RWPE1 (cell line): ENCODE data around the gene LPAR2.
"Not testable (repeated sequence)": the region's sequence is repeated elsewhere in the genome, so short reads cannot be mapped to it uniquely, and the experiment has no call there.

Source experiments
- CTCF ChIA-PET: fragments of 350-600 bp; sonication (Branson Sonifier 250); formaldehyde crosslinking; extraction: SDS; loops from one replicate; lab custom pipeline; 2021; lab: Yijun Ruan, JAX
- POLR2A ChIA-PET: fragments of 400-600 bp; formaldehyde crosslinking; extraction: SDS; loops from one replicate; lab custom pipeline; 2020; ENCODE audit warnings: antibody characterized with exemption; ENCODE audit not compliant: low non-redundant PET; lab: Yijun Ruan, JAX
- DNase-seq: peaks from one replicate; pipeline ENCODE4 v3.0.0; 2012; ENCODE audit warnings: low spot score
- H3K27ac ChIP-seq: fragments of 450-650 bp; 2 replicates; pipeline ENCODE4 v1.5.1; 2017
- TF ChIP-seq, protein P1 (sequence below): fragments of 450-650 bp; conservative IDR thresholded peaks from 2 replicates; pipeline ENCODE4 v1.5.1; 2017; ENCODE audit warnings: low read depth, mild to moderate bottlenecking

Gene LPAR2

DNA sequence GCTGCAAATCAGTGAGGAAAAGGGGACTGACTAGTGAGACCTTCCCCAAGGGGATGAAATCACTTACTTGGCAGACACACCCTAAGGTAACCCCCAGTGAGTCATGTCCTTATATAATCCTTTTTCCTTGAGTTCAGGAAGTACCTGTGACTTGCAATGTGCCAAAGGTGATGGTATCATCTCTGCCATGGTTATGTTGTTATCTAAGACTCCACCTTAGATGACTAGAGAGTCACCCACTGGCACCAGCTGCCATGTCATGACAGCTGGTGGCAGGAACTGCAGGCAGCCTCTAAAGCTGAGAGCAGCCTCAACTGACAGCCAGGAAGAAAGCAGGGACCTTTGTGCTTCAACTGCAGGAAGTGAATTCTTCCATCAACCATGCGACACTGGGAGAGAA, 22.0 kb downstream of the LPAR2 start:
- H3K27ac ChIP-seq: peak overlapping the region; percentile 67
- DNase-seq: peak; percentile 87
- ChIA-PET POLR2A (no interaction called here), CTCF (no interaction called here)
- TF ChIP-seq, protein P1, sequence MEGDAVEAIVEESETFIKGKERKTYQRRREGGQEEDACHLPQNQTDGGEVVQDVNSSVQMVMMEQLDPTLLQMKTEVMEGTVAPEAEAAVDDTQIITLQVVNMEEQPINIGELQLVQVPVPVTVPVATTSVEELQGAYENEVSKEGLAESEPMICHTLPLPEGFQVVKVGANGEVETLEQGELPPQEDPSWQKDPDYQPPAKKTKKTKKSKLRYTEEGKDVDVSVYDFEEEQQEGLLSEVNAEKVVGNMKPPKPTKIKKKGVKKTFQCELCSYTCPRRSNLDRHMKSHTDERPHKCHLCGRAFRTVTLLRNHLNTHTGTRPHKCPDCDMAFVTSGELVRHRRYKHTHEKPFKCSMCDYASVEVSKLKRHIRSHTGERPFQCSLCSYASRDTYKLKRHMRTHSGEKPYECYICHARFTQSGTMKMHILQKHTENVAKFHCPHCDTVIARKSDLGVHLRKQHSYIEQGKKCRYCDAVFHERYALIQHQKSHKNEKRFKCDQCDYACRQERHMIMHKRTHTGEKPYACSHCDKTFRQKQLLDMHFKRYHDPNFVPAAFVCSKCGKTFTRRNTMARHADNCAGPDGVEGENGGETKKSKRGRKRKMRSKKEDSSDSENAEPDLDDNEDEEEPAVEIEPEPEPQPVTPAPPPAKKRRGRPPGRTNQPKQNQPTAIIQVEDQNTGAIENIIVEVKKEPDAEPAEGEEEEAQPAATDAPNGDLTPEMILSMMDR: no peak

DNA sequence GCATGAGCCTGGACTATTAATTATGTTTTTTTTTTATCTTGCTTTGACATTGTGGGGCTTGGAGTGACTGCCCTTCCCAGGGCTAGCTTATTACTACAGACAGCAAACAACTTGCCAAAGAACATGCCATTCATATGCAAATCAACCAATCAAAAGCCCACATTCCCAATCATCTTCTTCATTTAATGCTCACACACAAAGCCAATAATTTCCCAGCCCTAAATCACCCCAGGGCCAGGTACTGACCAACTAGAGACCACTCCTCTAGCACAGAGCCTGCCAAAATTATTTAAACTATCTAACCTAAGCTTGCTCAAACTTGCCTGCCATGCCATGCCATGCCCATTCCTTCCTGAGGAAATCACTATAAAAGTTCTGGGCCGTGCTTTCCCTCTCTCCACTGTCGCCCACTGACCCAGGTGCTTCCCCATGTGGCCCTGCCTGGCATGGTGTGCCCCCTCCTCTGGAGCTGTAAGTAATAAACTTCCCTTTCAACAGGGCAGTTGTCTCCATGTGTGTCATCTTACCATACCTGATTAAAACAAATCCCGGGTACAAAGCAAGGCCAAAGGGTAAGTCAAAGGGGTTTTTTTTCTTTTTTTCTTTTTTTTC, 25.2 kb downstream of the LPAR2 start:
- CTCF ChIA-PET: interaction anchor here (0.6 to 1.5 kb wide), 5 partner anchors 11 to 78 kb away, joined by 3 to 6 read pairs (median 4); no protein-coding TSS in a partner anchor
- POLR2A ChIA-PET: no interaction called here
- DNase-seq: peak; percentile 62
- TF ChIP-seq, protein P1: no peak
- peak overlapping the region; percentile 81 for H3K27ac ChIP-seq

DNA sequence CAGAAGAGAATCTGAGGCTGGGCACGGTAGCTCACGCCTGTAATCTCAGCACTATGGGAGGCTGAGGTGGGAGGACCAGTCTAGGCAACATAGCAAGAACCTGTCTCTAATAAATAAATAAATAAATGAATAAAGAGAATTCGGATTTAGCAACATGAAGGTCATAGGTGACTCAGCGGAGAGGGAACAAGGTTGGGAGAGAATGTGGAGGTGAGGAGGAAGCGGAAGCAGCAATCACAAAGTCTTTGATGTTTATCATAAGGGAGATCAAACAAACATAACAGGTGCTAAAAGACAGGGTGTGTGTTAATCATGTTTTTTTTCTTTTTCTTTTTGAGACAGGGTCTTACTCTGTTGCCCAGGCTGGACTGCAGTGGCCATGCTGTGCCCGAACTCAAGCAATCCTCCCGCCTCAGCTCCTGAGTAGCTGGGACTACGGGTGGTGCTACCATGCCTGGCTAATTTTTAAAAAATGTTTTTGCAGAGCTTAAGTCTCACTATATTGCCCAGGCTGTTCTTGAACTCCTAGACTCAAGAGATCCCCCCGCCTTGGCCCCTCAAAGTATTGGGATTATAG, 25.8 kb downstream of the LPAR2 start:
- peak; percentile 45 for DNase-seq
- peak overlapping the region; percentile 81 for H3K27ac ChIP-seq
- TF ChIP-seq, protein P1: no peak
- POLR2A ChIA-PET: no interaction called here
- CTCF ChIA-PET: interaction anchor here (0.6 to 1.5 kb wide), 5 partner anchors 11 to 236 kb away, joined by 3 to 6 read pairs (median 4); no protein-coding TSS in a partner anchor

DNA sequence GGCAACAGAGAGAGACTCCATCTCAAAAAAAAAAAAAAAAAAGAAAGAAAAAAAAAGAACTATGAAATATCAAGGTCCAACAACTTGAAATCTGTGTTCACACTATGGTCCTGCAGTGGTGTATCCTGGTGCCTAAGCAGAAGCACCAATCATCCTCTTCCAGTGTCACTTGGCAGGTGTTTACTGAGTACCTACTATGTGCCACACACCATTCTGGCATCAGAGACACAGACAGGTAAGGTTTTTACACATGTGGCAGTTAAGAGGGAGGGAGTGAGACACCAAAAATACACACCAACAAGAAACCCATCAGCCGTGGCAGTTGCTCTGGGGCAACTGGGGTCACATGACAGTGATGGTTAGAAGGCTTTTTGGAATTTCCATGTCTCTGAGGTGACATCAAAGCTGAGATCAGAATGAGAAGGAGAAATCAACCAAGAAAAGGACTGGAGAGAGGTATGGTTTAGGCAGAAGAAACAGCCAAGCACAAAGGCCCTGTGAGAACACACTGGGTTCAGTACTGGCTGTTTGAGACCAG, 27.2 kb downstream of the LPAR2 start:
- H3K27ac ChIP-seq: no peak overlapping the region
- TF ChIP-seq, protein P1: no peak
- ChIA-PET CTCF (interaction anchor here (0.6 kb wide), 1 partner anchor 96 kb away, joined by 6 read pairs; no protein-coding TSS in a partner anchor), POLR2A (no interaction called here)
- no peak for DNase-seq

DNA sequence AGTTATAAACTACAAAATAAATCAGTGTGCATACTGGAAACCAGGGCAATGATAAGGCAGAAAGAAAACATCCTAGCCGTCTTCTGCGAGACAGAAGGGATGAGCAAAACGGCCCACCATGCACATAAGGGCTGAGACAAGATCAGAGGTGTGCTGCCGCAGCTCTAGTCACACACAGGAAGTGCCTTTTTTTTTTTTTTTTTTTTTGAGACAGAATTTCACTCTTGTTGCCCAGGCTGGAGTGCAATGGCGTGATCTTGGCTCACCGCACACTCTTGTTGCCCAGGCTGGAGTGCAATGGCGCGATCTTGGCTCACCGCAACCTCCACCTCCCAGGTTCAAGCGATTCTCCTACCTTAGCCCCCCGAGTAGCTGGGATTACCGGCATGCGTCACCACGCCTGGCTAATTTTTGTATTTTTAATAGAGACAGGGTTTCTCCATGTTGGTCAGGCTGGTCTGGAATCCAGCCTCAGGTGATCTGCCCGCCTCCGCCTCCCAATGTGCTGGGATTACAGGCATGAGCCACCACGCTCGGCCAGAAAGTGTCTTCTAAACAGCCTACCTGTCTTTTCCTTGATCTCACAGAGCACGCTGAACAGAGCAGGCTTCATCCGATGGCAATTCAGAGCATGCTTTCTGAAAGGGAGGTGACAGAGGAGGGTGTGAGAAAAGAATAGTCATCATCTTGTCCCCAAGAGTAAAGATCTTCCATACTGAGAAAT, 29.1 kb downstream of the LPAR2 start:
- DNase-seq, POLR2A ChIA-PET, CTCF ChIA-PET, H3K27ac ChIP-seq: not testable (repeated sequence)

DNA sequence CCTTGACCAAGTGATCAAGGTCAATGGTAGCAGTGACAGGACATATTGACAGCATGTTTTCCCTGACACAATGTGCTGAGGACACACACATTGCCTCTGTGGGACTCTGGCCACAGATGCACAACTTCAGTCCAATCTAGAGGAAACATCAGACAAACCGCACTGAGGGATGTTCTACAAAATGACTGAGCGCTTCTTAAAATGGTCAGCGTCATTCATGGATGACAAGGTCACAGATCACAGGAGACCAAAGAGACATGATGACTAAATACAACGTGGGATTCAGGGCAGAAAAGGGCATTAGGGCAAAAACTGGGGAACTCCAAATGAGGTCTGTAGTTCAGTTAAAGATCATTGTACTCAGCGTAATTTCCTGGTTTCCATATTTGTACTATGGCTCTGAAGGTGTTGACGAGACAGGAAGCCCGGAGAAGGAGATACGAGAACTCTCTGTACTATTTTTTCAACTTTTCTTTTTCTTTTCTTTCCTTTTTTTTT, 30.2 kb downstream of the LPAR2 start:
- TF ChIP-seq, protein P1: no peak
- no peak for DNase-seq
- POLR2A ChIA-PET: no interaction called here
- CTCF ChIA-PET: no interaction called here
- no peak overlapping the region for H3K27ac ChIP-seq
